Kidney tubule cell (primary cell): Measurements from ENCODE around the gene RSPO3.
A peak's percentile ranks its signal among the peaks of the same experiment; 100 is the strongest.

ENCODE experiments used
- DNase-seq: peaks from one replicate; pipeline ENCODE4 v3.0.0-alpha.2; 2018; ENCODE audit warnings: low spot score

The RSPO3 gene

DNA sequence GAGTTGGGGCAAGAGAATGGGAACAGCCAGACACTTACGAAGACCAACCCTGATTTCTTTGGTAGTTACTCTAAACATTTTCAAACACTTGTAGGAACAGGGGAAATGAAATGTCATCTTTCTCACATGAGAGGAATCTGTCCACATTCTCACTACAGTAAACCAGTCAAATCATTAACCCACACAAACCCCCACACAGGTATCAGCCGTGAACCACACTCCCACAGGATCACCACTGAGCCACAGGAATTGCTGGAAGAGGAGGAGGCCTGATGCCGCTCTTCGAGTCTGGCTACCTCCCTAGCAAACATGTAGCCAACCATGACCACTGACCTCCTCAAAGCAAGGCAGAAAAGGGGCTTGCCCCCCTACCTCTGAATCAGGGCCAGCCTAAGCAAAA lies 6.9 kb upstream of the RSPO3 start:
- peak; percentile 89 for DNase-seq

DNA sequence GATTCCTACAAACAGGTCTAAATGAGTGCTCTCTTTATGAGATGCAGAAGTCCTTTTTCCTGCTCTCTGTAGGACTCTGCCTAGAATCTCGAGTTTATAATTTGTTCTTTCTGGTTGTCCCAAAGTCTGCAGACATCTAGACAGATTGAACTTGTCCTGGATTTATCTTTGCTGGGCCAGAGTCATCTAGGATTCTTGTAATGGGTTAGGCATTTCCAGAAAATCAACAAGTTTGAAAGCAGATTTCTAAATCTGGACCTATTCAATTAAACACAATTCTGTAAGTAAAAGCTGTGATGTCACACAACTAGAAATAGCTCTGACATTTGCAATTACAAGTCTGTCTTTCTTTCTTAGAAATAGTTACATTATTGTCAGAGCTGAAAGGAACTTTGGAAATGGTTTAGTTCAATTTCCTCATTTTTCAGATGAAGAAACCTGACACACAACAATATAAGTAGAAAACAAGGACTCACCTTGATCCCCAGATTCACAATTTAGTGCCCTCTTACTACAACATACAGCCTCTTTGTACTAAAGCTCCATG lies 4.2 kb upstream of the RSPO3 start:
- no peak for DNase-seq

DNA sequence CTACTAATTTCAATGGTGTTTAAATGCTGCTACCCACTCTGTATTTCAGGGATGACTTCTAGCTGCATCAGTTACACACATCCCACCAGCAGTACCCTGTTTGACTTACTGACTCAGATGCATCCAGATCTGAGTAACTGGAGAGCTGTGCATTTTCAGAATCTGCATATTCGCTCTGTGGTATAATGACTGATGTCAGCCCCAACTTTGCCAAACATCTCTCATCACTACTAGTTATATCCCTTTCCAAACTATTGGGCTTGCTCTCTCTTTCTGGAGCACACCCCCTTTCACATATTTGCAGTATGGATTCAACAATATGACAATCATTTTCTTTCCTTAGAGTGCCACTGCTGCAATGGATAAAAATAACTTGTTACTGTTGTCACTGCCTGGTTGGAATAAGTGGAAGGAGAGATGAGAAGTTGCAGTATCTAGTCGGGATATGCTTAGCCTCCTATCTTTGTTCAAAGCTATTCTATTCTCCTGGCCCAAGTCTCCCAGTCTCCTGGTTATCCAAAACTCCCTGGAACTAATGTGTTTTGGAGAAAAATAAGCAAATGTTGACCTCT lies 3.3 kb upstream of the RSPO3 start:
- DNase-seq = no peak

DNA sequence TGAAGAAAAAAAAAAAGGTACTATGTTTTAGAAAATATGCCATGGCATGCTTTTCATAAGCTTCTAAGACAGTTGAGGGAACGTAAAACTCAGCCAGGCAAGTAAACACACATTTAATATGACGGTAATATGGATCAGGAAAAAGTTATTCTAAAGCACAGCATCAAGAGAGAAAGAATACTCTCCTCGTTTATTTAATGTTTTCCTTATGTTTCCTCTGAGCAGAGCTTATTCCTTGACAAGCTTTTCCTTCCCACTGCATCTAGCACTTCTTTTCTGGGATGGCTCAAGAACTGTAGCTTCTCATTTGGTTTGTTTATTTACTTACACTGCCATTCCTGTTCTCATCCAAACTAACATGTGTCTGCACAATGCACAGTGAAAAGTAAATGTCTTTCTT lies 2.7 kb upstream of the RSPO3 start:
- DNase-seq = no peak

DNA sequence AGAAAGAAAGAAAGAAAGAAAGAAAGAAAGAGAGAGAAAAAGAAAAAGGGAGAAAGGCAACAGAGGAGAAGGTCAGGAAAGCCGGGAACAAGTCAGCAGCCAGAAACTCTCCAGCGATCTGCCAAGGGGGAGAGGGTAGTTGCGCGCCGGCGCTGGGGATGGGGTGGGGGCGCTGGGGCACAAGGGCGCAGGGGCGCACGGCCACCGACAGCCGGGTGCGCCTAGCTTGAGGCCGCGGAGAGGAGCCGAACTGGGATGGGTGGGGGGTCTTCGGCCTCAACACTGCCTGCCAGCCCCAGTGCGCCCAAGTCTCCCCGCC lies 533 bp upstream of the RSPO3 start:
- DNase-seq = no peak

DNA sequence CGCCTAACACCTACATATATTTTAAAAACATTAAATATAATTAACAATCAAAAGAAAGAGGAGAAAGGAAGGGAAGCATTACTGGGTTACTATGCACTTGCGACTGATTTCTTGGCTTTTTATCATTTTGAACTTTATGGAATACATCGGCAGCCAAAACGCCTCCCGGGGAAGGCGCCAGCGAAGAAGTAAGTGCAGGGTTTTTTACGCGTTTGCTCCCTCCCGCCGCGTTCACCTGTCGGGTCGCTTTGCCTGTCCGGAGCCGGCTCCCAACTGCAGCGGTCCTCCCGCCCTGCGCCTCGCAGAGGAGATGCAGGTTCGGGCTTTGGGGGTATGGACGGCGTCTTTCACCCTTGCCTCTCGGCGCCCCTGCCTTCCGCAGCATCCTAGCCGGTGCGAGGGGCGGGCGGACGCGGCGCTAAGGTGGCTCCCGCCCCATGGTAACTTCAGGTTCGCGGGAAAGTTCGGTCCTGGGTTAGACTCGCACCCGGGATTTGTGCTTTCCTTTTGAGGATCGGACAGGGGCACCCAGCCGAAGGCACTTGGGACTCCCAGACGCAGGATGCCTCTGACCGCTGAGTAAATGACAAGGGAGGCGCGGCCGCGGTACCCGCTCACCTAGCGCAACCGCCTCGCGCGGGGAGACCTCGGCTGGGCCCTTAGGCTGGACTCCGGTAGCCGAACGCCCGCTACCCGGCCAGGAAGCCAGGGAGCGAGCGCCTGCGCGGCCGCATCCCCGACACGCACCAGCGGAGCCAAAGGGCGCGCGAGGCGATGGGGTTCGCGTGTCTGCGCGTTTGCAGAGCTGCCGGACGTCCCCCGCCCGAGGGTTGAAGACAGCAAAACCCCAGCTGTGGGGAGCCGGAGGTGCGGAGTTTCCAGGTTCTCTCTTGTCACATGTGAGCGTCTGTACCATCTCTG lies 891 bp downstream of the RSPO3 start:
- peak; percentile 14 for DNase-seq

GRCh38 chr6:127120023-127120786 lies 1.7 kb downstream of the RSPO3 start:
- no peak for DNase-seq

GRCh38 chr6:127120787-127121636 lies 2.5 kb downstream of the RSPO3 start:
- peak; percentile 81 for DNase-seq

- no peak for DNase-seq
These were observed 3.1 kb downstream of the RSPO3 start for GRCh38 chr6:127121637-127121960.

DNA sequence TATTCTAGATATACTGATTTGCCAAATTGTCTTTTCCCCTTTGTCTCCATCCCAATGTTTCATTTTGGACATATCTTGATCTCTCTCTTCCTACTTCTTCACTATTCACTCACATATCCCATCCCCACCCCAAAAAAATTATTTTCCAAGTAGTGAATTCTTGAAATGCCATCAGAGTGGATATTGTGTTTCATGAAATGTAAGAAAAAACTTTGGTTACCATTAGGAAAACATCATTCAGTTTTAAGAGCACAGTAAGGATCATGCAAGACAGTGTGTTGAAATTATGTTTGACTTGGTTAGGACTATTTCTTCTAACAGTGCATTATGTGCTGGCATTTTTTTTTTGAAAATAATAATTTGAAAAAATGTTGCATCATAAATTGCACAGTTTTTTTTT lies 5.7 kb downstream of the RSPO3 start:
- DNase-seq = no peak

DNA sequence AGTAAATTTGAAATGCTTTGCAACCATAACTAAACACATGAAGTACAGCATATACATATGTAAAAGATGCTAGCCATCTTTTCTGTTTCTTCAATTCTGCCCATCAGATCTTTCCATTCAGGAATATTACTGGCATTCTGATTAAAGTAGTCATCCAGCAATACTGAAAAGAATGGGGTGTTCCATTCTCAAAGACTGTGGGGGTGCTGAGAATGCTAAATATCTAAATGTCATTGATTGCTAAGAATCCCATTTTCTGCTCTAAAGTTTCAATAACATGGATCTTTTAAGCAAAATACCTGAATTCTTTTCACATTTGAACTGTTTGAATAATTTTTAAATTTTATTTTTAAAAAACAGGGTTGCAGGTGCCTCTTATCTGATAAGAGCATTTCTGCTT lies 6.2 kb downstream of the RSPO3 start:
- no peak for DNase-seq

- DNase-seq = no peak
These were observed 9.6 kb downstream of the RSPO3 start for GRCh38 chr6:127128066-127128465.

DNA sequence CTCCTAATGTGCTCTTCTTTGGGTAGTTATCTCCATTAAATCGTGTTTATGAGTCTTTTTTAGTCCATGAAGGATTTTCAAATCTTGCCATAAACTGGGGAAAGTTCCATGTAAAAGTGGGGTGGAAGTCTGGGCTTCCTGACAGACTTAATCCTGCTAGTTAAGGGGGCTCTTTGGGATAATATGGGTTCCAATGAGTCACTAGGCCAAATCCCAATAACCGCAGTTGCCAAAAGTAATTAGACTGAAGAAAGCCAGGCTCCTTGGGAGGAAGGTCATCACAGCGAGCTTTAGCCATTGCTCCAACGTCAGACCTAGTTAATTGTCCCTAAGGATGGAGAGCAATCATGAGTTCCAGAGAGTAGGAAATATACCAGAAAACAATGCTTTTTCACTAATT lies 10.8 kb downstream of the RSPO3 start:
- no peak for DNase-seq

- no peak for DNase-seq
These were observed 12.8 kb downstream of the RSPO3 start for GRCh38 chr6:127131275-127131674.

GRCh38 chr6:127131772-127132376 lies 13.4 kb downstream of the RSPO3 start:
- DNase-seq = no peak

- no peak for DNase-seq
These were observed 15.7 kb downstream of the RSPO3 start for GRCh38 chr6:127134136-127134535.

GRCh38 chr6:127136786-127137185 lies 18.3 kb downstream of the RSPO3 start:
- no peak for DNase-seq

DNA sequence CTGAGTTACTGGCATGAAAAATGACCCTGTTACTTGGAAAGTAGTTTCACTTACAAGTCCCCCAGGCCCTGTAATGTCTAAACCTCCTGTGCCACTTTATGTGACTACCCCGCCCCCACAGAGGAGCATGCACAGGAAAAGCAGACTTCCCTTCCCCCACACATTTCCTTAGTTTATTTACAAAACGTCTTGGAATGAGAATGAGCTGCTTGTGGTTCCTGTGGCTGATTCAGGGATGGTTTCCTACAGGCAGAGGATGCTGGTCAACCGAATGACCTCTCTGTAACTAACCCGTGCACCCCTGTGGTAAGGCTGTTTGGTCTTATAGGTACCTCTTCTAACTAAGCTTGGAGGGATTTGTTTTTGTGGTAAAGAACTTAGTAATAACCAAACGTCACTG lies 28.5 kb downstream of the RSPO3 start:
- DNase-seq = peak; percentile 84

DNA sequence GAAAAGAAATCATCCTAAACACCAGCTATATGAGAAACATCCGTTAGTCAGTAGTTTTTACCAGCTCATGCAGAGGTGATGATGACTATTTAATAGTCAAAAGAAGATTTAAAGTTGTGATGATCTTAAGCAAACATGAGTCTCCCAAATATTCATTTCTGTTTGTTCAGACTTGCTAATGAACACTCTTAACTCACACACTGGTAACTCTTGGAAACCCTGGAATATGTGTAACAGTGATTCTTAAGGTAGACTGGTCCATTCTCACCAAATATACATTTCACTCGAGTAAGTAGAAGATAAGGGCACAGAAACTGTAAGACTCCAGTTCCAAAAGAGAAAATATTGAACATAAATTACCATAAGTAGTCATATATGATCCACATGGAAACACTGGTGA lies 29.1 kb downstream of the RSPO3 start:
- DNase-seq = no peak

DNA sequence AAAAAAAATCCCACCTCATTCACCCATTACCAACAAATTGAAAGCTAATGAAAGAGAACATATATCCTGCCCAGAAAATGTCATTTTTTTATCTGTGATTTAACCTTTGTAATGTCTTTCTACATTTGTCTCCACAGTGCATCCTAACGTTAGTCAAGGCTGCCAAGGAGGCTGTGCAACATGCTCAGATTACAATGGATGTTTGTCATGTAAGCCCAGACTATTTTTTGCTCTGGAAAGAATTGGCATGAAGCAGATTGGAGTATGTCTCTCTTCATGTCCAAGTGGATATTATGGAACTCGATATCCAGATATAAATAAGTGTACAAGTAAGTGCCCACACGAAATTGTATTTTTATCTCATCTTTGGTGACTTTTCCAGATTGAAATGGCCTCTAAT lies 30.0 kb downstream of the RSPO3 start:
- DNase-seq = no peak

DNA sequence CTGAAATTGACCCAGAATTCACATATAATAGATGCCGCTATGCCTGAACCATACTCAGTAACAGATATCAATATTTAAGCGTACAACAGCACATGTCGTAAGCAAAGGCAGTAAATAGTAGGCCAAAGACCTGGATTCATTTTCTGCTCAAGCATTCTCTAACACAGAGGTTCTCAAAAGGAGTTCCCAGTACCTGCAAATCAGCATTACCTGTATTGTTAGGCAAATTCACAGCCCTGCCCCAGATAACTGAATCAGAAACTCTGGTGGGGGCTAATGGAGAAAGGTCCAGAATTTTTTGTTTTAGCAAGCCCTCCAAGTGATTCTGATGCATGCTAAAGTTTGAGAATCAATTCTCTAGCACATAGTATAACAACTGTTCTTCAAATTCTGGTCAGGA lies 36.0 kb downstream of the RSPO3 start:
- no peak for DNase-seq

- no peak for DNase-seq
These were observed 42.0 kb downstream of the RSPO3 start for GRCh38 chr6:127160484-127160883.
